ENCODE results near the gene TMED5.

The TMED5 gene

DNA sequence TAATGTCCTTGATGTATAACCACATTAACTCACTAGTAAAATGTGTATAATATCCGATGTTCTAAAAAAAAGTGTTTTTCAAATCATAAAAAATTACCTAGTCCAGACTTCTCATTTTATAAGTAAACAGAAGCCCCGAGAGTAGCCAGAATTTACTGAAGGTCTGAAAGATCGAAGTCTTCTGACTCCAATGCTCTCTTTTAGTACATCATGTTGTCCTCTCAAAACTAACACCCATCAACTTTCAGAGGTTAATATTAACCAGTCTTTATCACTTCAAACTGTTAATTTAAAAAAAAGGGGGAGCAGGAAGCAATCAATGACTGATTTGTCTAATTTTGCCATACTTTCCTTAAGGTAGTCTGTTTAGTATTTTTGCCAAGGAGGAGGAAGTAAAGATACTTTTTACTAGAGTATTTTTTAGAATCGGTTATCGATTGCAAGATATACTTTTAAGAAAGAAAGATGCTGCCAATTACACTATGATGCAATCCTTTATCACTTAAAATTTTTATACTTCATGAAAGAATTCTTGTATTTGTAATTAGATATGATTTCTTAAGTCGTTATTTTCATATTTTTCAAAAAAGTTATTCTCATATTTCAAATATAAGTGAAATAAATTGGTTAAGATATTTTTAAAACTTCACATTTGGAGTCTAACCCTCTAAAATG lies 25.8 kb upstream of the TMED5 start (continued):
- TF ChIP-seq AEBP2 (tag by site-specific recombination; IDR thresholded peaks at IDR 0.05; ENCODE audit: borderline replicate concordance): no peak
- TF ChIP-seq SP3 (tag by site-specific recombination; IDR thresholded peaks at IDR 0.05): no peak
- TF ChIP-seq, protein P1, sequence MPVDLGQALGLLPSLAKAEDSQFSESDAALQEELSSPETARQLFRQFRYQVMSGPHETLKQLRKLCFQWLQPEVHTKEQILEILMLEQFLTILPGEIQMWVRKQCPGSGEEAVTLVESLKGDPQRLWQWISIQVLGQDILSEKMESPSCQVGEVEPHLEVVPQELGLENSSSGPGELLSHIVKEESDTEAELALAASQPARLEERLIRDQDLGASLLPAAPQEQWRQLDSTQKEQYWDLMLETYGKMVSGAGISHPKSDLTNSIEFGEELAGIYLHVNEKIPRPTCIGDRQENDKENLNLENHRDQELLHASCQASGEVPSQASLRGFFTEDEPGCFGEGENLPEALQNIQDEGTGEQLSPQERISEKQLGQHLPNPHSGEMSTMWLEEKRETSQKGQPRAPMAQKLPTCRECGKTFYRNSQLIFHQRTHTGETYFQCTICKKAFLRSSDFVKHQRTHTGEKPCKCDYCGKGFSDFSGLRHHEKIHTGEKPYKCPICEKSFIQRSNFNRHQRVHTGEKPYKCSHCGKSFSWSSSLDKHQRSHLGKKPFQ (tag by site-specific recombination; IDR thresholded peaks at IDR 0.05): no peak
- TF ChIP-seq ZBTB48 (tag by site-specific recombination; IDR thresholded peaks at IDR 0.05): no peak
- TF ChIP-seq KLF16 (tag by site-specific recombination; IDR thresholded peaks at IDR 0.05): no peak
- no peak for TF ChIP-seq ZIC2 (tag by site-specific recombination; IDR thresholded peaks at IDR 0.05)
- no peak for TF ChIP-seq ZNF223 (tag by site-specific recombination; IDR thresholded peaks at IDR 0.05)
- no peak for TF ChIP-seq ZFP69B (tag by site-specific recombination; IDR thresholded peaks at IDR 0.05)
- TF ChIP-seq GLIS1 (tag by site-specific recombination; IDR thresholded peaks at IDR 0.05): no peak

DNA sequence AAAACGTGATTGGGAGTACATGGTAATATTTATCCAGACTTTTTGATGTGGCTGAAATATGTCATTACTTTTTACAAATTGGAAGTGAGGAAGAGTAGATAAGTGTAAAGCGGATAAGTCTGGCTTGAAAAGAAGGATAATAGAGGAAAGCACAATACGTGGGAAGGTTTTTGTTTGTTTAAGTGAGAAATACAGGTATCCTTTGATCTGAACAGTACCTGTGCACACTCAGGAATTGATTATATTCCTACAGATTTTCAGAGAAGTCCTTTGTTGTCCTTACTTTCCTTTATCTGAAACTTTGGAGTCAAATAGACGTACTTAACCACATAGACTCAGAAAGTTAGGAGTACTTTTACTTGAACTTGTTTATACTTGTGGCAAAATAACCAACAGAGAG lies 20.5 kb upstream of the TMED5 start:
- H3K36me3 ChIP-seq (ENCODE audit: control insufficient read depth in 2 of 2, insufficient read depth in 1 of 2, low read length in 2 of 2): peaks cover 27 to 79% of the 10 kb centered on the region in 2 experiments
- H3K9me3 ChIP-seq (ENCODE audit: control insufficient read depth, insufficient read depth, low read depth, low read length): no peaks in the 10 kb centered on the region
- TF ChIP-seq MYNN (tag by site-specific recombination; IDR thresholded peaks at IDR 0.05; ENCODE audit: borderline replicate concordance) (no peak), ZNF23 (tag by site-specific recombination; IDR thresholded peaks at IDR 0.05; ENCODE audit: borderline replicate concordance) (no peak), TCF7L2 (IDR thresholded peaks at IDR 0.05; ENCODE audit: borderline replicate concordance, low read depth, low read length) (no peak), KLF7 (tag by site-specific recombination; IDR thresholded peaks at IDR 0.05; ENCODE audit: borderline replicate concordance) (no peak), ZNF776 (tag by site-specific recombination; IDR thresholded peaks at IDR 0.05; ENCODE audit: borderline replicate concordance) (no peak), ZNF785 (tag by site-specific recombination; IDR thresholded peaks at IDR 0.05) (no peak), ZNF707 (tag by site-specific recombination; IDR thresholded peaks at IDR 0.05) (no peak), ZNF654 (tag by site-specific recombination; IDR thresholded peaks at IDR 0.05; ENCODE audit: low read depth) (no peak), ZNF146 (tag by site-specific recombination; IDR thresholded peaks at IDR 0.05) (no peak), ZNF555 (tag by site-specific recombination; conservative IDR thresholded peaks at IDR 0.05) (no peak), ZFP3 (tag by site-specific recombination; IDR thresholded peaks at IDR 0.05; ENCODE audit: low read depth) (no peak), ZNF37A (tag by site-specific recombination; IDR thresholded peaks at IDR 0.05) (no peak), EGR2 (tag by site-specific recombination; IDR thresholded peaks at IDR 0.05; ENCODE audit: low read depth) (no peak)
- TF ChIP-seq, protein P2, sequence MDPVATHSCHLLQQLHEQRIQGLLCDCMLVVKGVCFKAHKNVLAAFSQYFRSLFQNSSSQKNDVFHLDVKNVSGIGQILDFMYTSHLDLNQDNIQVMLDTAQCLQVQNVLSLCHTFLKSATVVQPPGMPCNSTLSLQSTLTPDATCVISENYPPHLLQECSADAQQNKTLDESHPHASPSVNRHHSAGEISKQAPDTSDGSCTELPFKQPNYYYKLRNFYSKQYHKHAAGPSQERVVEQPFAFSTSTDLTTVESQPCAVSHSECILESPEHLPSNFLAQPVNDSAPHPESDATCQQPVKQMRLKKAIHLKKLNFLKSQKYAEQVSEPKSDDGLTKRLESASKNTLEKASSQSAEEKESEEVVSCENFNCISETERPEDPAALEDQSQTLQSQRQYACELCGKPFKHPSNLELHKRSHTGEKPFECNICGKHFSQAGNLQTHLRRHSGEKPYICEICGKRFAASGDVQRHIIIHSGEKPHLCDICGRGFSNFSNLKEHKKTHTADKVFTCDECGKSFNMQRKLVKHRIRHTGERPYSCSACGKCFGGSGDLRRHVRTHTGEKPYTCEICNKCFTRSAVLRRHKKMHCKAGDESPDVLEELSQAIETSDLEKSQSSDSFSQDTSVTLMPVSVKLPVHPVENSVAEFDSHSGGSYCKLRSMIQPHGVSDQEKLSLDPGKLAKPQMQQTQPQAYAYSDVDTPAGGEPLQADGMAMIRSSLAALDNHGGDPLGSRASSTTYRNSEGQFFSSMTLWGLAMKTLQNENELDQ (tag by site-specific recombination; IDR thresholded peaks at IDR 0.05; ENCODE audit: low read depth): no peak
- TF ChIP-seq, protein P3, sequence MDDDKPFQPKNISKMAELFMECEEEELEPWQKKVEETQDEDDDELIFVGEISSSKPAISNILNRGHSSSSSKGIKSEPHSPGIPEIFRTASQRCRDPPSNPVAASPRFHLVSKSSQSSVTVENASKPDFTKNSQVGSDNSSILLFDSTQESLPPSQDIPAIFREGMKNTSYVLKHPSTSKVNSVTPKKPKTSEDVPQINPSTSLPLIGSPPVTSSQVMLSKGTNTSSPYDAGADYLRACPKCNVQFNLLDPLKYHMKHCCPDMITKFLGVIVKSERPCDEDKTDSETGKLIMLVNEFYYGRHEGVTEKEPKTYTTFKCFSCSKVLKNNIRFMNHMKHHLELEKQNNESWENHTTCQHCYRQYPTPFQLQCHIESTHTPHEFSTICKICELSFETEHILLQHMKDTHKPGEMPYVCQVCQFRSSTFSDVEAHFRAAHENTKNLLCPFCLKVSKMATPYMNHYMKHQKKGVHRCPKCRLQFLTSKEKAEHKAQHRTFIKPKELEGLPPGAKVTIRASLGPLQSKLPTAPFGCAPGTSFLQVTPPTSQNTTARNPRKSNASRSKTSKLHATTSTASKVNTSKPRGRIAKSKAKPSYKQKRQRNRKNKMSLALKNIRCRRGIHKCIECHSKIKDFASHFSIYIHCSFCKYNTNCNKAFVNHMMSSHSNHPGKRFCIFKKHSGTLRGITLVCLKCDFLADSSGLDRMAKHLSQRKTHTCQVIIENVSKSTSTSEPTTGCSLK (tag by site-specific recombination; IDR thresholded peaks at IDR 0.05): no peak
- POLR2A ChIA-PET: no interaction called here
- no peaks in the 10 kb centered on the region for H3K4me1 ChIP-seq (ENCODE audit: control insufficient read depth, insufficient read depth, low read length)
- H3K27ac ChIP-seq (ENCODE audit: extremely low read depth, low read depth, low read length): no peak overlapping the region
- CTCF ChIA-PET: no interaction called here
- no peak overlapping the region for H3K4me3 ChIP-seq (ENCODE audit: low read depth, low read length)
